MG63 (cell line): ENCODE results near the gene RHBDD1. TPM values are rescaled to one million over a fixed set of nuclear protein-coding genes. Genes with fewer than 3 reads are reported as not detected.

ENCODE experiments used
- DNase-seq: peaks from one replicate; pipeline ENCODE4 v3.0.0-alpha.2; 2020
- H3K27me3 ChIP-seq: fragments of 250-450 bp; sonication (Bioruptor Pico); 2 replicates; pipeline ENCODE4 v1.5.1; 2020; ENCODE audit warnings: mild to moderate bottlenecking, moderate library complexity
- H3K36me3 ChIP-seq: fragments of 250-450 bp; sonication (Bioruptor Pico); 2 replicates; pipeline ENCODE4 v1.5.1; 2020; ENCODE audit warnings: mild to moderate bottlenecking, moderate library complexity
- H3K4me3 ChIP-seq: fragments of 250-450 bp; sonication (Bioruptor Pico); 2 replicates; pipeline ENCODE4 v1.5.1; 2020; ENCODE audit warnings: mild to moderate bottlenecking, moderate library complexity
- H3K9me3 ChIP-seq: fragments of 250-450 bp; sonication (Bioruptor Pico); 2 replicates; pipeline ENCODE4 v1.5.1; 2020; ENCODE audit warnings: mild to moderate bottlenecking, moderate library complexity
- total RNA-seq: library from RNA; depleted of rRNA; stranded (reverse); fragments of >200 nt; shearing (Covaris generic); gene quantifications from 2 replicates; pipeline ENCODE4 v1.2.3, GENCODE V29; 2014; ENCODE audit warnings: low replicate concordance

The RHBDD1 gene
- total RNA-seq, 1 experiment from 2014 or later: 19.6 TPM

DNA sequence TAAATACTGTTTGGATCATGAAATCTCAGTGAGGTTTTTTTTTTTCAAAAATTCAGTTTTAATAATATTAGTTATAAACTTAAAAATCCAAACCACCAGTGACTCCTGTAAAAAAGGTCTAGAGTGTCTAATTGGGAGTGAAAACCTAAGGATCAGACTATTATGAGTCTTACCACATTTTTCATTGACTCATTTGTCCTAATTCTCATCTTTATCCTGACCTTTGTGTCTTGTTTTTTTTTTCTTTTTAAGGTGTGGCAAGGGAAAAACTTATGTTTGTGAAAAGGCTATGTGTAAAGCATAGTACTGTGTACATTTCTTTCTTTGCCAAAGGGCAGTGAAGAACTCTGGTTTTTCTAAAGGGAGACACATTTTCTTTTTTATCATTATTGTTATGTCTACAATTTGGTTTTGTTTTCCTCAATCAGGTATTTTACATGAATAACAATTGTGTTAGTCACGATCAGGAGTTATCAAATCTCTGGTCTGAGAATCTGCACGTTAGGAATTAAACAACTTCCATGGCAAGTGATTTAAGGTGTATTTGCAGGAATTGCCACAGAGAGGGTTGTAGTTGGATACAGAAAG, 52.6 kb downstream of the RHBDD1 start:
- no peaks in the 10 kb centered on the region for H3K9me3 ChIP-seq
- DNase-seq: no peak
- no peaks in the 10 kb centered on the region; the same call in 1 of the 2 replicates for H3K36me3 ChIP-seq
- no peaks in the 10 kb centered on the region for H3K27me3 ChIP-seq
- H3K4me3 ChIP-seq: no peak overlapping the region

DNA sequence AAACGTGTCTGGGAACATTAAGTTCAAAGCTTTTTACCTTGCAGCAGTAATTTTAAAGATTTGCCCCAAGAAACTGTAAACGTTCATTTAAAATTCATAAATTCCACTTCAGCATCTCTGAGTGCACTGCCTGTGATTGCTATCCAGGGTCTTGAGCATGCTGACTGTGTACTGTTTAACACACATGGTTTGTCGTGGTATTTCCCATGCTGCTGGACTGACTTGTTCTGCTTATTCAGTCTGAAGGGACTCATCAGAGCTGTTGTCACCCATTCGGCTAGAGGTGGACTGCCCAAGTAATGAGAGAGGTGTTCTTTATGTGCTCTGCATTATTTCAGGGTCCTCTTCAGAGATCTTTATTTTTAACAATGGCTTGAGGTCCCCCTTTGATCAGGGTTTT, 53.1 kb downstream of the RHBDD1 start:
- no peaks in the 10 kb centered on the region for H3K9me3 ChIP-seq
- H3K27me3 ChIP-seq: no peaks in the 10 kb centered on the region
- no peak overlapping the region for H3K4me3 ChIP-seq
- H3K36me3 ChIP-seq: no peaks in the 10 kb centered on the region
- DNase-seq: no peak

DNA sequence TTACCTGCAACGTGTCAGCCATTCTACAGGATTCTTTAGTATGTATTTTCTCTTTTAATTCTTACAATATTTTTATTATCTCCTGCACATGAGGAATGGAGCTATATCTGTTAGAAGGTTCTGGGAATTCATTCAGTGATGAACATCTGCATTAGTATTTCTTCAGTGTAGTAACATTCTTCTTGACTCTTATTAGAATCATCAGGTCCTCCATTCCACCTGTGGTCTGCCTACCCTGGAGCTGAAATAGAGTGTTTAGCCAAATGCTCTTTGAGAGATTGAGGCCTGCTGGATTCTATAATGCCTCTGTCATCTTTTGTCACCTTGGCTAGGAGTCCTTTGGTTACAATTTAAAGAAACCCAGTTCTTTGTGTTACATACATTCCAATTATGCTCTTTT, 54.4 kb downstream of the RHBDD1 start:
- H3K4me3 ChIP-seq: no peak overlapping the region
- H3K27me3 ChIP-seq: no peaks in the 10 kb centered on the region

DNA sequence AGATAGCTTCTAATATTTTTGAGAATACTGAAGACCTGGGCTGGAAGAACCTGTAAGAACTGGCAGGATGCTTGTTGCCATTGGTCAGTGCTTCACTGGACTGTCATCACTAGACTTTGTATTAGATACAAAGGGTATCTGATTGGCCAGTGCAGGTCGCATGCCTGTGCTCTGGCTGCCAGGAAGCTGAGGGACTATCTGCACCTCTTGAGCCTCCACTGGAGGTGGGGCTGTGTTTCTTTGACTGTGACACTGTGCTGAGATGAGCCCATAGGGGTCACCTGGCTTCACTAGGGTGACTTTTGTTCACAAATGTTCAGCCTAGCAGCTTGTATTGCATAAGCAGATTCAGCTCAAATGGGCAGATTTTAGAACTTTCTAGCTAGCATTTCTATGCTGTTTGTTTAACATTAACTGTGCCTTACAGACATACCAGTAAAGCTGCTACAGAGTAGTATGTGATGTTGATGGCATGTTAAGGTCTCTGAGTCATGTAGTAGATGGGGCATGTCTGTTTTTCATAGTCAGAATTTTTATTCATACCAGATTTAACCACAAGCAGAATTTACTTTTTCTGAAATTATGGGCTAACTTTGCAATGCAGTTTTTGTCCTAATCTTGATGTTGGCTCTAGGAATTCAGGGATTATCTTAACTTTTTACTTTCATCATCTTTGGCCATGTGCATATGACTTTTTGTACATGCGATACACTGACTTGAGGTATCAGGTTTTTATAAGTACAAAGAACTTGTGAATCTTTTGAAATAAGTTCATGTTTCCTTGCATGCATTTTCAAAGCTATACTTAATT, 56.1 kb downstream of the RHBDD1 start:
- H3K27me3 ChIP-seq: no peaks in the 10 kb centered on the region
- no peaks in the 10 kb centered on the region for H3K9me3 ChIP-seq
- DNase-seq: no peak
- H3K4me3 ChIP-seq: no peak overlapping the region
- no peaks in the 10 kb centered on the region for H3K36me3 ChIP-seq

More for the DNA sequence above, 54.4 kb downstream of the RHBDD1 start:
- no peak for DNase-seq
- H3K36me3 ChIP-seq: no peaks in the 10 kb centered on the region
- no peaks in the 10 kb centered on the region for H3K9me3 ChIP-seq

DNA sequence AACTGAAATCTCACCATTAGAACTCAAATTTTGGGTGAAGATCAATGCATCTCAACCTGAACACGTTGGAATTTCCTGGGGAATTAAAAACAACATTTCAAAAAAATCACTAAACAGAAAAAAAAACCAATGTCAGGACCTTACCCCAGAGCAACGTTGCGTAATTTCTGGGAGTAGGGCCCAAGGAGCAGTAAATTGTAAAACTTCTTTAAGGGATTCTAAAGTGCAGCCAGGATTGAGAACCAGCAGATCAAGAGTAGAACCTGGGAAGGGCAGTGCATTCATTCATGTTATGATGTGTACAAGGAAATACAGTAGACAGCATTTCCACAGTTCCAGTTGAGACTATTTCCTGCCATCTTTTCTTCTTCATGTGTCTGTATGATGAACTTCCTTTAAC, 56.9 kb downstream of the RHBDD1 start:
- H3K4me3 ChIP-seq: no peak overlapping the region
- no peaks in the 10 kb centered on the region for H3K36me3 ChIP-seq
- H3K27me3 ChIP-seq: no peaks in the 10 kb centered on the region
- no peak for DNase-seq
- H3K9me3 ChIP-seq: no peaks in the 10 kb centered on the region

DNA sequence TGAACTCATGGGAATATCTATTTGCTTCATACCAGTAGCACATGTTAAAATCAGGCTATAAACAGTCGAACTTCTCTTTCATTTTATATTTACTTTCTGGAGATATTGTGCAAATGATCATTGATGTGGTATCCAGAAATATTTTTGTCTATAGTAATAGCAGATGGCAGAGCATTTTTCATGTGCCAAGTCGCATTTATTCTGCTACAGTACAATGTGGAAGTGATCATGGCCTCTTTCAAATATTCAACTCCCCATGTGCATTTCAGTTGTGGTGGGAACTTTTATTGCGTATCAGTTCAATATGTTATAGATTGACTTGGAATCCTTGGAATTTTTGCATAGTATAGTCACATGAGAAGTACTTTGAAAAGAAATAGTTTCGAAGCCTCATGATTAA, 57.4 kb downstream of the RHBDD1 start:
- Histone ChIP-seq H3K36me3 (no peaks in the 10 kb centered on the region), H3K27me3 (no peaks in the 10 kb centered on the region), H3K9me3 (no peaks in the 10 kb centered on the region), H3K4me3 (no peak overlapping the region)
- DNase-seq: no peak

DNA sequence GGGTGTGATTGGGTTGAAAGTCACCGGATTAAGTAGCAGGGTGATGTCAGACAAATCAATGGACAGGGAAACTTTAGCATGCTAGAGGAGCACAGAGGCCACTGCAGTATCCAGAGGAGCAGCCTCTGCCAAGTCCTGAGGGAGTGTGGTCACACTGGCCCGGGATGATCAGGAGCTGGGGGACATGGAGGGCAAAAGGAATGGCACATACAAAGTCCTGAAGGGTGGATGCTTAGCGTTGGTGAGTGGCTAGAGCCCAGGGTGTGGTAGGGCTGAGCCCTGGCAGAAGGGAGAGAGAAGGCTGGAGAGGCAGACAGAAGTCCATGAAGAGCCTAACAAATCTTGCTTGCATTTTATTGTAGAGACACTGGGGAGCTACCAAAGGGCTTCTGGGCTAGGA, 58.9 kb downstream of the RHBDD1 start:
- H3K9me3 ChIP-seq: no peaks in the 10 kb centered on the region
- H3K4me3 ChIP-seq: no peak overlapping the region
- H3K27me3 ChIP-seq: no peaks in the 10 kb centered on the region
- H3K36me3 ChIP-seq: no peaks in the 10 kb centered on the region
- DNase-seq: no peak

DNA sequence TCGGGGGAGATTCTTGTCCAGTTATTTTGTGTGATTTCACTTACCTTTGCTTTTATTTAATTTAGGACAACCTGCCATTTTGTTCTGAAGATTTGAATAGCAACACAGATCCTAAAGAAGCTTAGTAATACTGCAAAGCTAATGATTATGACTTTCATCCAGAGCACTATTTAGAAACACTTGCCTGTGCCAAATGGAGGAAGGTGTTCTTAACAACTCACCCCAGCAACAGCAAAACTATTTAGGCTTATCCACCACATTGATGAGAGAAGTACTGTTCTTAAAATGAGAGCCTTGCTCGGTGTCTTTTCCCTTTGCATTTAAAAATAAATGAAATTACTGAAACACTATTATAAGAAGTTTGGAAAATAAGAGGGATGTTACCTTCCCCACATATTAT, 59.7 kb downstream of the RHBDD1 start:
- H3K27me3 ChIP-seq: no peaks in the 10 kb centered on the region
- DNase-seq: no peak
- no peaks in the 10 kb centered on the region for H3K36me3 ChIP-seq
- H3K9me3 ChIP-seq: no peaks in the 10 kb centered on the region
- no peak overlapping the region for H3K4me3 ChIP-seq

DNA sequence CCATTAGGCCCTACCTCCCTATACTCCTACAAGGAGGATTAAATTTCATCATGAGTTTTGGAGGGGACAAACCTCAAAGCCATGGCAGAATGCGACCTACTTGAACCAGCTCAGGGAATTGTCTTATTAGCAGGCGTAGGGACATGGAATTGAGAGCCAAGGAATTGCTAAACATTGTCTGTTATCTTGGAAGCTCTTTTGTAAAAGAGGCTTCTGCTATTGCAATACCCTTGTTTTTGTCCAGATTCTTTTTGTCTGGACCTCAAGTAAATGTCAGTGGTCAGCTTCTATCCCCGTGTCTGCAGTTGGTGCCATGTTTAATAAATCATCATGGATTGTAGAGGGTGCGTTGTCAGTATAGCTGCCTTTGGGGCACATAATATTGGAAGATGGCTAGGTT, 62.3 kb downstream of the RHBDD1 start:
- Histone ChIP-seq H3K36me3 (no peaks in the 10 kb centered on the region), H3K27me3 (no peaks in the 10 kb centered on the region), H3K9me3 (no peaks in the 10 kb centered on the region), H3K4me3 (no peak overlapping the region)
- no peak for DNase-seq

DNA sequence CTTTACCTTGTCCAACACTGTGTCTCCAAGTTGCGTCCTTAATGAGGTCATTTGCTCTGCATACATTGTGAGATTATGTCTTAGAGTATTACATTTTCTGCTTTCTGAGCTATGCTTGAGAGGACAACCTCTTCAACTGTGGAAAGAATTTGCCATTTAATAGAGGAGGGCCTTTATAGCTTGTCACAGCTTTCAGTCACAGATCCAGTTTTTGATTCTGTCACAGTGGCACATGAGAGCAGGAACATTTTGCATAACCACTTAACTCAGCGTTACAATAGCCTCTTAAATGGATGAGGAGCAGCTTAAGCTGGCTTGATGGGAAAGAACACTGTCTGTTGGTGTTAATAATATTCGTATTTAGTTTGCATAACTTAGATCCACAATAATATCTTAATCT, 63.0 kb downstream of the RHBDD1 start:
- no peaks in the 10 kb centered on the region for H3K27me3 ChIP-seq
- no peak overlapping the region for H3K4me3 ChIP-seq
- H3K9me3 ChIP-seq: no peaks in the 10 kb centered on the region
- DNase-seq: no peak
- no peaks in the 10 kb centered on the region for H3K36me3 ChIP-seq

DNA sequence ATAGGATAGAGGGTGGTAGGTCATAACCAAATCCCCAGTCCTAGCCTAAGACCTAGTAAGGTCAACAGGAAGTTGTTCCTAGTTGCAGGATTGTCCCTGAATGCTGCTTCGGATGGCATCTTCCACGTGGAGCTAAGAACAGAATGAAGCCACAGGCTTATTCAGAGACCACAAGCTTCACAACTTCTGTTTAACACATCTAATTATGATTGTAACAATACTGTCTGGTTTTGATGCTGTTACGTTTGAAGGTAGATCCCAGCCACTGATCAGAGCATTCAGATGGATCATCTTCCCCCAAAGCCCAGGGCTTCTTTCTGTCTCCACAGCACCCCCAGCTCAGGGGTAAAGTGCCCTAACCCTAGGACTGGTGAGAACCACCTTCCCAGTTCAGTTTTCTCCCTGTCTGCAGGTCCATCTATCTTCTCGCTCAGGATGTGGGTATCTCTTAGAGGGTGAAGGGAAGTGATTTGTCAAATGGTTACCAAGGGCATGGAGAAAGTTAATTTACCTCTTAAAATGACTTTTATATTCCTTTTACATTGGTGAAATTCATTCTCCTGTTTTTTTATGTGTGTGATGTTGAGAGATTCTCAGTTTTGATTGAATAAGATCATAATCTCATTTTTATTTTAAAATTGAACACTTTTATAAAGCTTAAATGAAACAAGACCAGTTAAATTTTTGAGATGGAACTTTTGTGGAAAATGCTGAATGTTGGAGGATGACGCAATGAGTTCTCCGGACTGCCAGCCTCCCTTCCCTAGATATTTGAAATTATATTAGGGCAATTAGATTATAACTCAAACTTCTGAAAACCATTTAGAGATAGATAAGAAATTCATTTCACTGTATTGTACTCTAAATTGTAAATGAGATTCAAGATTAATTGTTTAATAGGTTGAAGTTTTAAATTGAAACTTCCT, 66.5 kb downstream of the RHBDD1 start:
- no peaks in the 10 kb centered on the region for H3K27me3 ChIP-seq
- H3K4me3 ChIP-seq: no peak overlapping the region
- no peak for DNase-seq
- H3K36me3 ChIP-seq: no peaks in the 10 kb centered on the region
- H3K9me3 ChIP-seq: no peaks in the 10 kb centered on the region

DNA sequence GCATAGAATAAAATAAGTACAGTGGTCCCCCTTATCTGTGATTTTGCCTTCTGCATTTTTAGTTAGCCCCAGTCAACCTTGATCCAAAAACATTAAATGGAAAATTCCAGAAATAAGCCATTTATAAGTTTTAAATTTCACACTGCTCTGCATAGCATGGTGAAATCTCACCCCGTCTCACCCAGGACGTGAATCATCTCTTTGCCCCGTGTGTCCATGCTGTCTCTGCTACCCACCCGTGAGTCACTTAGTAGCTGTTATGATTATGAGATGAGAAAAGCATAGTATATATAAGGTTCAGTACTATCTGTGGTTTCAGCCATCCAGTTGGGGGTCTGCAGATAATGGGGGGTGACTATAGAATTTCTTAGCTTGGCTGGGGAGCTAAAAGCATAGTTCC, 67.3 kb downstream of the RHBDD1 start:
- no peaks in the 10 kb centered on the region for H3K9me3 ChIP-seq

DNA sequence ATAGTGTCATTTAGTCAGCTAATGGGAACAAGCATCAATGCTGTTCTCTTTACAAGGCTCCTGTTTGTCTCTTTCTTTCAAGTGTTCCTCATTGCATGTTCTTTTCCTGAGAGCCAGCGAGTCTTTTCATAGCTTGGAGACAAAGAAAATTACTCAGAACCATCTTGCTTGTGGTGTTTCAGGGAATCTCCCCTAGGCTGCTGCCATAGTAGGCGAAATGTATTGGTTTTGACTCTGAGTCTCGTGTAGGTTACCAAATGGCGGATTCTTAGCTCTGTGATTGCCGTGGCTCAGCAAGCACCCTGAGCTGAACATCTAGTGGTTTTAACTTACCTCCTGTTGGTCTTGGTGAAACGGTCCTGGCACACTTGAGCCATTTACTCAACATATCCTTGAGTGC, 68.7 kb downstream of the RHBDD1 start:
- no peaks in the 10 kb centered on the region for H3K9me3 ChIP-seq
- no peak overlapping the region for H3K4me3 ChIP-seq
- no peaks in the 10 kb centered on the region for H3K36me3 ChIP-seq
- no peak for DNase-seq
- no peaks in the 10 kb centered on the region for H3K27me3 ChIP-seq

More for the DNA sequence above, 67.3 kb downstream of the RHBDD1 start:
- peak; percentile 73 for DNase-seq
- Histone ChIP-seq H3K4me3 (no peak overlapping the region), H3K27me3 (no peaks in the 10 kb centered on the region), H3K36me3 (no peaks in the 10 kb centered on the region)

DNA sequence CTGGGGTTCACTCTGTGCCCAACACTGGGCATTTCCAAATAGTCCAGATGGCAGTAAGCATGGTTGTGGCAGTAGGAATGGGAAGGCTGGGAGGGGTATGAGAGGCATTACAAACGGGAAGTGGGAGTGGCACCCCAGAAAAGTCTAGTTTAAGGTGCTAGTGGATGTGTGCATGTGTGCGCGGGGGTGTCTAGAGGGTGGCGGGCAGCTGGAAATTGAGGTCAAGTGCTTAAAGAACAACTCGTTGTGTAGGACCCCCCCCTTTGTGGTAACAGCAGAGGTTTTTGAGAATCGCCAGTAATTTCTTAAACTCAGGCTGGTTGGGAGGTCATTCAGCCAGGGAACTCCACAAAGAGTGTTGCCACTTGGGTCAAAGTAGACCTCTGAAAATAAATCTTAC, 69.9 kb downstream of the RHBDD1 start:
- no peaks in the 10 kb centered on the region for H3K27me3 ChIP-seq
- no peak for DNase-seq
- H3K4me3 ChIP-seq: no peak overlapping the region
- no peaks in the 10 kb centered on the region for H3K36me3 ChIP-seq
- no peaks in the 10 kb centered on the region for H3K9me3 ChIP-seq

DNA sequence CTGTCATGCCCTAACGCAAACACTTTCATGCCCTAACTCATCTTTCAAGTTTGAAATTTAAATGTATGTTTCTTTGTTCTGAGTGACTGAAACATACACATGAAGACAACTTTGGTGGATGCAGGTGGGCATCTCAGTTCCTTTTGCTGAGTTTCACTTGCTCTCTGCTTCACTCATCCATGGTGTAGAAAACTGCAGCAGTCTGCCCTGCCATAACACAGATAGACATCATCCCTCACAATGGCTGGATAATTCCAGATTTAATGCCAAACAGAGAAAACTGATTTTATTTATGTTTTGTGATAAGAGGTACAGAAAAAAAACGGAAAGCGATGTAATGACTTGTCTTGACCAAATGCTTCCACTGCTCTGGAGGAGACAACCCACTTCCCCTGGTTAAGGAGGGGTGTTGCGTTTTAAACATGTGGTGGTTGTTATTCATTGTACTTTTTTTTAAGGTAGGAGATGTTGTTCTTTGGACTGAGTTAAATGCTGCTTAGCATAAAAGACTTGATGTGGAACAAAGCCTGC, 70.4 kb downstream of the RHBDD1 start:
- Histone ChIP-seq H3K27me3 (no peaks in the 10 kb centered on the region), H3K4me3 (no peak overlapping the region), H3K36me3 (no peaks in the 10 kb centered on the region), H3K9me3 (no peaks in the 10 kb centered on the region)
- no peak for DNase-seq

DNA sequence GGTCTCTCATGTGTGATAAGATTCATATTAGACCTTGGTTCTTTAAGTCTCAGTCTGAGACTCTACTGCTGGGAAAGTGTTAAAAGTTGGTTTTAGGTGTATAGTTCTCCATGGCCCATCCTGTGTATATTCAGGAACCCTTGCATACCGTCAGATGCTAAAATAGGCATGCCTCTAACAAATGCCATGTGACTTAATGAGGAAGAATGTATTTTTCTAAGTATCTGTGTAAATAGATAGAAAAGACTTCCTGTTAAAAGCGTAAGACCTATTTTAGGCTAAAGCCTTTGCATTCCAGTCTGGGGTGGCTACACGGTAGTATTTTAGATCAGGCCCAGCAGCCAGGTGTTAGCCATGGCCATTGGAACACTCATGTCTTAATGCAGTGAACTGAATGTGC, 73.3 kb downstream of the RHBDD1 start:
- Histone ChIP-seq H3K36me3 (no peaks in the 10 kb centered on the region), H3K4me3 (no peak overlapping the region), H3K9me3 (no peaks in the 10 kb centered on the region), H3K27me3 (no peaks in the 10 kb centered on the region)
- no peak for DNase-seq

DNA sequence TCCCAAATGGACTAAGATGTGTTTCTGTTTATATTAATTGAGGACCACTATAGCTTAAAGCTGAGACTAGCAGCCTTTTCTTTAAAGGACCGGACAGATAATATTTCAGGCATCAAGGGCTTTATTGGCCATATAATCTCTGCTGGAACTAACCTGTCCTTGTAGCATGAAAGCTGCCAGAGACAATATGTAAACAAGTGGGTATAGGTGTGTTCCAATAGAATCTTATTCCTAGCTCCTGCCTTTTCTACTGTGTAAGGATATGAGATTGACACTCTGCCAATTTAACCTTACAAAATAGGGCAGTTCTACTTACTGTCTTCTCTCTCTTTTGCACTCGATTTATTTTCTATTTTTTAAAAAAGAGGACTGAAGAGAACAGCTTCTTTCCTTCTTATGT, 74.0 kb downstream of the RHBDD1 start:
- no peaks in the 10 kb centered on the region for H3K36me3 ChIP-seq
- no peaks in the 10 kb centered on the region for H3K9me3 ChIP-seq
- H3K27me3 ChIP-seq: no peaks in the 10 kb centered on the region
- no peak for DNase-seq
- no peak overlapping the region for H3K4me3 ChIP-seq
